ENCODE measurements around the gene BAG5.
A peak's percentile ranks its signal among the peaks of the same experiment; 100 is the strongest.
"Not testable (repeated sequence)": the region's sequence is repeated elsewhere in the genome, so short reads cannot be mapped to it uniquely, and the experiment has no call there.

BAG5 gene, protein sequence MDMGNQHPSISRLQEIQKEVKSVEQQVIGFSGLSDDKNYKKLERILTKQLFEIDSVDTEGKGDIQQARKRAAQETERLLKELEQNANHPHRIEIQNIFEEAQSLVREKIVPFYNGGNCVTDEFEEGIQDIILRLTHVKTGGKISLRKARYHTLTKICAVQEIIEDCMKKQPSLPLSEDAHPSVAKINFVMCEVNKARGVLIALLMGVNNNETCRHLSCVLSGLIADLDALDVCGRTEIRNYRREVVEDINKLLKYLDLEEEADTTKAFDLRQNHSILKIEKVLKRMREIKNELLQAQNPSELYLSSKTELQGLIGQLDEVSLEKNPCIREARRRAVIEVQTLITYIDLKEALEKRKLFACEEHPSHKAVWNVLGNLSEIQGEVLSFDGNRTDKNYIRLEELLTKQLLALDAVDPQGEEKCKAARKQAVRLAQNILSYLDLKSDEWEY

DNA sequence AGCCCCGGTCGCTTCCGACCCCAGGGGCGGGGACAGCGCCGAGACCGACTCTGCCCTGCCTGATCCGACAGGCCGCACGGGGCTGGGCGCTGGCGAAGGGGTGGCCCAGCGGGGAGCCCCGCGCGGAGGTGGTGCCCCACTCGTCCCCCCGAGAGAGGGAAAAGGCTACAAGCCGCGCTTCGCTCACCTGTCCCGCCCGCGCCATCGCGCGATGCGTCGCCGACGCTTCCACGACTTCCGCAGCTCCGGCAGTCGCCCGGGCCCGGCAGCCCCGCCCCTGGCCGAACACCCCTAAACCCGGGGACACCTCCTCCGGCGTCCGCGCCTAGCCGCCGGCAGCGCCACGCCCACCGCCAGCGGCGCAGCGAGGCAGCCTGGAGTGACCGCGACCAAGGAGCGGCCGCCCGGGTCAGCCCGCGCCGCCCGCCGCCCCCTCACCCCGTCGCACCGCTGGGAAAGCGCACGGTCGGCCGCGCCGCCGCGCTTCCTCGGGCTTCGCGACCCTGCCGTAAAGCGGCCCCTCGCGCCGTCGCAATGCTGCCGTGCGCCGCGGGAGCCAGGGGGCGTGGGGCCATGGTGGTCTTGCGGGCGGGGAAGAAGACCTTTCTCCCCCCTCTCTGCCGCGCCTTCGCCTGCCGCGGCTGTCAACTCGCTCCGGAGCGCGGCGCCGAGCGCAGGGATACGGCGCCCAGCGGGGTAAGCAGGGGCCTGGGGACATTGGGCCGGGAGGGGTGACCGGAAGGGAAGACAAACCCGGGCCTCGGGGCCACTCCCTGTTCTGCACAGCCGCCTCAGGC is at the start of gene BAG5, which contains the start of gene COA8:
Gene BAG5, minus strand, starts transcription at position 229 of the 797 bp plus-strand sequence. CDS start 1,493 bp downstream, outside the sequence.
Gene COA8, plus strand, starts transcription at position 532 of the 797 bp plus-strand sequence. Its CDS starts 42 bp downstream, at position 574.
- peak; percentile 36 for DNase-seq (ENCODE audit: low read depth, low spot score)

DNA sequence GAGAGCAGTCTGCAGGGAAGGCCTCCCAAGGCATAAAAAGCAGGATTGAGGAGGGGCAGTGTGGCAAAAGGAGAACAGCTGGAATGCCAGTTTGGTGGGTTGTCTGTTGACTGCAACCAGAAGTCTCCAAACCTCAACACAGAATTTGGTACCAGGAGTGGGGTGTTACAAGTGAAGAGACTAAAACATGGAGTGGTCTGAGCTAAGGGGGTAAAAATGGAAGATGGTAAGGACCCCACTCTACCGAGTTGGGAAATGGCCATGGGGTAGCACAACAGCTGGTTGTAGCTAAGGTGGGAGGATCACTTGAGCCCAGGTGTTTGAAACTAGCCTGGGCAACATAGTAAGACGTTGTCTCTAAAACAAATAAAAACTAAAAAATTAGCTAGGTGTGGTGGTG is 48.8 kb upstream of the BAG5 start:
- DNase-seq (ENCODE audit: low read depth, low spot score): no peak

DNA sequence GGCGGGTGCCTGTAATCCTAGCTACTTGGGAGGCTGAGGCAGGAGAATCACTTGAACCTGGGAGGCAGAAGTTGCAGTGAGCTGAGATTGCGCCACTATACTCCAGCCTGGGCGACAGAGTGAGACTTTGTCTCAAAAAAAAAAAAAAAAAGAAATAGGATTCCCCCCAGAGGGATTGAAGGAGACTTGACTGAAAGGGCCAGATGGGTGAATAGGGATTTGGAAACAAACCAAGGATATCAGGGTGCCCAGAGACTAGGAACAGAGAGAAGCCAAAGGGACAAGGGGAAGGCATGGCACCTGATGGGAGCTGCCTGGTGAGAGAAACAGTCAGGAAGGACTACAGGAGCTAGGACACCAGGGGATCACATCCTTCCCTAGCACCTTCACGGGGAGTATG is 46.6 kb upstream of the BAG5 start:
- not testable (repeated sequence) for DNase-seq (ENCODE audit: low read depth, low spot score)

DNA sequence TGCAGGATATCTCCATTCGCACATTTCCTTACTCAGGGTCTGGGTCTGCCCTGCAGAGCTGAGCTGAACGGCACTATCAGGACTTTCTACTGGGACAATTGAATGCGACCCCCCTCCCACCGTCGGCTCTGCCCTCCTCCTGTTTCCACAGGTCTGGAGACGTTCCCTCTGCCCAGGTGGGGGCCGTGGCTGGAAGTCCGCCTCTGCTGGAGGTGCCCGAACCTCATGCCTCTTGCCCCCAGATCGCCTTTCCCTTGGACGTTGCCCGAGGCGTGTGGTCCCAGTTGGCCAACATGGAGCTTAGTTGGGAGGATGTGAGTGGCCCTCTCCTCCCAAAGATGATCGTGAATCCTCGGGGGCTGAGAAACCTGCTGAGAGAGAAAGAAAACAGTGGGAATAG is 45.4 kb upstream of the BAG5 start:
- no peak for DNase-seq (ENCODE audit: low read depth, low spot score)

DNA sequence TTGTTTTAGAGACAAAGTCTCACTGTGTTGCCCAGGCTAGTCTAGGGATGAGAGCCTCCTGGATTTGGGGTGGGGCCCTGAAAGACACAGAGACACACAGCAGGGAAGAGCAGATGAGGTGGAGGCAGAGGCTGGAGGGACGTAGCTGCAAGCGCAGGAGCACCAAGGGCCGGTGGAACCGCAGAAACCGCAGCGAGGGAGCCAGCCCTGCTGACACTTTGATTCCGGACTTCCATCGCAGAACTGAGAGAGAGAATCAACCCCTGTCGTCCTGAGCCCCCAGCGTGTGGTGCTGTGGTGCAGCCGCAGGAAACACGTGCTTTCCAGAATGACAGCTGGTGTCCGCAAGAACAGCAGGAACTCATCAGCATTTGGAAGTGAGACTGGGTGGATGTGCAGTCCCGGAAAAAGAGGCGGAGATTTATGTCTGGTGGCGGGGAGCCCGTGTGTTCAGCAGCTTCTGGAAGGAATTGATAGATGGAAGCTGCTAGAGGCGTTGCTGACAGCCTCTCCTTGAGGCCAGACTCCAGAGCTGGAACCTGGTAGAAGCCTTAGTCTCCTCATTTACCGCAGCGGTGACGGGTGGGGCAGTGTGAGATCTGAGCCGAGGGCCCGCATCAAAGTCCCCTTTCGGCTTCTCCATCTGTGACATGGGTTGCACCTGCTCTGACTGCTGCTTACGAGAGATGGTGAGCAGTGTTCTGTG is 44.7 kb upstream of the BAG5 start:
- peak; percentile 76 for DNase-seq (ENCODE audit: low read depth, low spot score)

DNA sequence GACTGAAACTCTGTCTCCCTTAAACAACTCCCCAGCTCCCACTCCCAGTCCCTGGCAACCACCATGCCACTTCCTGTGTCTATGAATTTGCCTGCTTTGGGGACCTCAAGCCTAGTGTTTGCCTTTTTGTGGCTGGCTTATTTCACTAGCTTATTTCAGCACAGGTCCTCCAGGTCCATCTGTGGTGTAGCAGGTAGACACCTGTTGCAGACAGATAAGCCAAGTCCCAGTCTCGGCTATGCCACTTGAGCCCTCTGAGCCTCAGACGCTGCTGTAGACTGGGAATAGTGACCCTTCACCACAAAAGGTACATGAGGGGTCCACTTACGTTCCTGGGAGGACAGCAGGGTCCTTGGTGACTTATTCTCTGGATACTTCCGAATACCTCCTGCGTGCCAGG is 42.2 kb upstream of the BAG5 start:
- DNase-seq (ENCODE audit: low read depth, low spot score): no peak

DNA sequence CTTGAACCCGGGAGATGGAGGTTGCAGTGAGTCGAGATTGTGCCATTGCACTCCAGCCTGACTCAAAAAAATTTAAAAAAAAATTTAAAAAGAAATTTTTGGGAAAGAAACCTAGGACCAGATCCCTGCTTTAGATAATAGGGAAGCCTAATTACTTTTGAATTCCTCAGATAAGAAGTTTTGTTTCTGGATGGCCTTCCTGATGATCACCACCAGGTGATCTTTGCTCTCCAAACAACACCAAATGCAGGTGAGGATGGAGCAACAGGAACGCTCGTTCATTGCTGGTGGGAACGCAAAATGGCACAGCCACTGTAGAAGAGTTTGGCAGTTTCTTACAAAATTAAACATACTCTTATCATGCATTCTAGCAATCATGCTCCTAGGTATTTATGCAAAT is 38.0 kb upstream of the BAG5 start:
- no peak for DNase-seq (ENCODE audit: low read depth, low spot score)

DNA sequence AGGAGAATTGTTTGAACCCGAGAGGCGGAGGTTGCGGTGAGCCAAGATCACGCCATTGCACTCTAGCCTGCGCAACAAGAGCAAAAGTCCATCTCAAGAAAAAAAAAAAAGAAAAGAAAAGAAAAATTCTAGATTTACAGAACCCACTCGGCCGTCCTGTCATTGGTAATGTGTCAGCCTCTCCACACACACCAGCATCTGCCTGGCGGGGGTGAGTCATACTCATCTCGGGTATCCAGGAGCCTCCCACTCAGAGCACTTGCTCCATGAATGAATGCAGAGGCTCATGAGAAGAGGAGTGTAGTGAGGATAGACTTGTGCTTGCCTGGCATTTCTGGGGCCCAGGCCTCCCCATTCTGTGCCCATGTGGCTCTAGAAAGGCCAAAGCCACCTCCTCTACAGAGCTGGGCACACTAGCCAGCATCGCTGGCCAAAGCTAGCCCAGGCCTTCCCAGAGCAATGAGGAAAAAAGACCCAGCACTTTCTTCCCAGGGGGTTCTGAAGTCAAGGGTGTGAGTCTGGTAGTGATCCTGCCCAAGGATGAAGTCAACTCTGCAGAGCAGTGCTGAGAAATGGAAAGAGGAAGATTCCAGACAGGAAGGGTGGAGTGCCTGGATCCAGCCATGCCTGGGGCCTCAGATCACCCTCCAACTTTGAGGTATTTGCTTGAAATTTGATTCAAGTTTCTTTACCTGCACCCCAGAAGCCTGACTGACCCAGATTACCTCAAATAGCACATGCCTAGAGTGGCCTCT is 35.3 kb upstream of the BAG5 start:
- peak; percentile 21 for DNase-seq (ENCODE audit: low read depth, low spot score)

DNA sequence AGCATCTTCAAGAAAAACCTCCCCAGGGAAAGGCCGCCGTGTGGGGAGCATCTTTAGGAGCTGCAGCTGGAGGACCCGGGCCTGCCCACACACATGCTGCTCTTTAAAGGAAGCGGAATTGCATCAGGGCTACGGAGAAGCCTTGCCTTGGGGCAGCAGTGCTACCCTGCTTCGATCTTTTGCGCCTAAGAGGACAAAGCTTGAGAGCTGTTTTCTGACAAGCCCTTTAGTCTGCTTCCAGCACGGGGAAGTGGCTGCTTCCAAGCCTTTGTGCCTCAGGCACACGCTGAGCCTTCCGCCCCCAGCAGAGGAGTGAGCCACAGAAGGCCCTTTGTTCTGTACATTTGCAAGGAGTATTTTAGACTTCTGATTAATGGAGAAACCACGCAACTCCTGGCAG is 31.8 kb upstream of the BAG5 start:
- no peak for DNase-seq (ENCODE audit: low read depth, low spot score)

DNA sequence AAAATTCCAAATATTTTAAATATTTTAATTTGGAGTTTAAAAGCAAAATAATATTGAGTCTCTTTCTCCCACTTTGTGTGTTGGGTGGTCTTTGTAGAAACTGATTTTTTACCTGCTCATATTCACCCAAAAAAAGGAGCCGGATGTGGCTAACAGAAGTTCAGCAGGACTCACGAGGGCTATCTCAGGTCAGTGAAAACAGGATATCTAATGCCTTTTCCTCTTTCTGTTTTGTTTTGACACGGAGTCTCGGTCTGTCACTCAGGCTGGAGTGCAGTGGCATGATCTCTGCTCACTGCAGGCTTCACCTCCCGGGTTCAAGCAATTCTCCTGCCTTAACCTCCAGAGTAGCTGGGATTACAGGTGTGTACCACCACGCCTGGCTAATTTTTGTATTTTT is 31.1 kb upstream of the BAG5 start:
- DNase-seq (ENCODE audit: low read depth, low spot score): no peak

DNA sequence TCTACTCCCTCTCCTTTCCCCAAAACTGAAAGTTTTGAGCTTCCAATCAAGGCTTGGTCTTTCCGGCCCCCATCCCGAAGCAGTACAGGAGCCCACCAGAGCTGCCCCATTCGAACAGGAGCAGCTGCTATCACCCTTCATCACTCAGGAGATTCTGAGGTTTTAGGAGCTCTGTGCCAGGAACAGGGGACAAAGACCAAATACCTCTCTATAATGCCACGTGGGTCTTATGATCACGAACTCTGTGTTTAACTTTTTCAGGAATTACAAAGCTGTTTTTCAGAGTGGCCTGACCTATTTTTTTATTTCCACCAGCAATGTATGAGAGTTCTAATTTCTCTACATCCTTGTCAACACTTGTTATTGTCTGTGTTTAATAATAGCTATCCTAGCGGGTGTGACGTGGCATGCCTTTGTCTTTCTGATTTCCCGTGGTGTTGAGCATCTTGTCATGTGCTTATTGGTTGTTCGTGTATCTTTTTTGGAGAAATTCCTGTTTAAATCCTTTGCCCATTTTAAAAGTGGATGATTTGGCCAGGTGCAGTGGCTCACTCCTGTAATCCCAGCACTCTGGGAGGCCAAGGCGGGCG is 22.0 kb upstream of the BAG5 start:
- no peak for DNase-seq (ENCODE audit: low read depth, low spot score)

DNA sequence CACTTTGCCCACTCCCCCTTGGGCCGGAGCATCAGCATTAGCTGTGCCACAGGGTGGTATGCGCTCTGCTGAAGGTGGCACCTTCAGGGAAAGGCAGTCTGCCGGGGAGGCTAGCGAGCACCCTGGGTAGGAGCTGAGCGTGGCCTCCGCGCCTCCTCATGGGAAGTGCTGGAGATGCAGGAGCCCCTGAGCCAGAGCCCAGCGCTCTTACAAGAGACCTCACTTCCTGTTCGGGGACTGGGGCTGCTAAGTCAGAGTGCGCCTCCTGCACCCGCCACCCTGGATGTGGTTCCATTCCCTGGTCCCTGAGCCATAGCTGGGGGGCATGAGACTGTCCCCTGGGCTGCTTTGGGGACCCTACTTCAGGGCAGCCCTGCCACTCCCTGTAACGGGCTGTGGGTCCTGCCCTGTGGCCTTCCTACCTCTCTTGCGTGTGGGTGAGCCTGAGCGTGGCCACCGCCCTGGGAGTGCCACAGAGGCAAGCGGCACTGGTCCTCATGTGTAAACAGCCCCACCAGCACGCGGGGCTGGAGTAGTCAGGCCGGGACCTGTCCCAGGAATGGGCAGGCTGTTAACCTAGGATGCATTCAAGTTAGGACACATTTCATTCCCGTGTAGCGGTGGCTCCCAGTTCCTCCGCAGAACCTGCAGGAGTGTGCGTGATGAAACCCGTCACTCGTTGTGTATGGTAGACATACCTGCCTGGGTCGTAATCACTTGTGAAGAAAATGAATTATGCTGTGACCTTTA is 19.7 kb upstream of the BAG5 start:
- DNase-seq (ENCODE audit: low read depth, low spot score): no peak

DNA sequence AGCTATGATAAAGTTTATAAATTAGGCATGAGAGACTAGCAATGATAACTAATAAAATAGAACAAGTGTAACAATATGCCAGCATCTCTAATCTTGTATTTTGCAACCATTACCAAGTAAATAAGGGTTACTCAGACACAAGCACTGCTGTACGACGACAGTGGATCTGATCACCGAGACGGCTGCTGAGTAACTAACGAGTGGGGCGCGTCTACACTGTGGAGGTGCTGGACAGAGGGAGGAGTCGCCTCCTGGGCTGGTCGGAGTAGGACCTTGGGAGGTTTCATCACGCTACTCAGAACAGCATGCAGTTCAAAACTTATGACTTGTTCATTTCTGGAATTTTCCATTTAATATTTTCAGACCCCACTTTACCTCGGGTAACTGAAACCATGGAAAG is 18.7 kb upstream of the BAG5 start:
- DNase-seq (ENCODE audit: low read depth, low spot score): no peak

DNA sequence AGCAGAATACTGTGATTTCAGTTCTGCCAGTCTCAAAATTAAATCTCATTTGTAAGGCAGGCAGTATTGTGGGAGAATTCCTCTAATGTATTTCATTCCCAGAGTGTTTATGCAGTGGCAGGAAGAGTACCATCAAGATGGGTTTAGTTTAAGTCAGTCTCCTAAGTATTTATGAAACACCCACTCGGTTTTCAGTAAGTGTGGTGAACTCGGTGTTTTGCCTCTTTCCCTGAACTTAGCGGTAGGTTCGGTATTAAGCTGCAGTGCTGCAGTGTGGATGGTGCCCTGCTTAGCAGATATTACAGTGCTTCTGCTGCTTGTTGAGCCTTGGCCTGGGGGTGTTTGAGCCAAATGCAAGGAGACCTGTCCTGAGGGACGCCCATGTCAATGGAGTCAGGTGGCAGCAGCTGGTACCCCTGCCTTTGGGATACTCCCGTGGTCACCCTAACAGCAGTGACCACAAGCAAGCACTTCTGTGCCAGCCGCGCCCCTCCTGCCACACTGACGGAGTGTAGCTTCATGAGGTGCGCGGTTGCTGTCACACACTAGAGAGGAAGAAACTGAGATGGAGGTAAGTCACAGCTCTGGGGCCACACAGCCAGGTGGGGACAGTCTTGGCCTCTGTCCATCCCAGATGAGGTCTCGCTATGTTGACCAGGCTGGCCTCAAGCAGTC is 16.1 kb upstream of the BAG5 start:
- DNase-seq (ENCODE audit: low read depth, low spot score): no peak

DNA sequence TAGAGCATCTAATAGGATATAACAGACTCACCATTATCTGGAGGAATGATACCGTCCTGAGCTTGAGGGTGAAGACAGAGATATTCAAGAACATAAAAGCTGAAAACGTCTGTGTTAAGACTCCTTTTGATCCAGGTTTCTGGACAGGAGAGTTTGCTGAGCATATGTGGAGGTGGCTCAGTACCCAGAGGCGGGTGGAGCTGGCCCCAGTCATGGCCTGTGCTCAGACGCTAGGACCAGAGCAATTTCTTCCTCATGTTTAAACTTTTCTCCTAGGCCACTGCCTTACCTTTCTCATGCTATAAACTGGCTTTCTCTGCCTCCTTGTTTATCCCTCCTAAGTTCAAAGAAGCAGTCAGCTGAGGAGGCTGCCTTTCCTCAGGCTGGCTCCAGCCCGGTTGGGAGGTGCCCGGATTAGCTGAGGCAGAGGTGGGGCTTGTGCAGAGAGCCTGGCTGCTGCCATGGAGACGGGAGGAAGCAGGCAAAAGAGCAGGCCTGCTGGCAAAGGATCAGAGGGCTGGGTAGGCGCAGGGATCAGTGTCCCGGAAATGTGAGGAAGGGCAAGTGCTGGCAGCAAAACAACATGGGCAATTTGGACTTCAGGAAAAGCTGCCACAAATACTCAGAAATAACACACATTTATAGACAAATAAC is 14.0 kb upstream of the BAG5 start:
- peak; percentile 48 for DNase-seq (ENCODE audit: low read depth, low spot score)

DNA sequence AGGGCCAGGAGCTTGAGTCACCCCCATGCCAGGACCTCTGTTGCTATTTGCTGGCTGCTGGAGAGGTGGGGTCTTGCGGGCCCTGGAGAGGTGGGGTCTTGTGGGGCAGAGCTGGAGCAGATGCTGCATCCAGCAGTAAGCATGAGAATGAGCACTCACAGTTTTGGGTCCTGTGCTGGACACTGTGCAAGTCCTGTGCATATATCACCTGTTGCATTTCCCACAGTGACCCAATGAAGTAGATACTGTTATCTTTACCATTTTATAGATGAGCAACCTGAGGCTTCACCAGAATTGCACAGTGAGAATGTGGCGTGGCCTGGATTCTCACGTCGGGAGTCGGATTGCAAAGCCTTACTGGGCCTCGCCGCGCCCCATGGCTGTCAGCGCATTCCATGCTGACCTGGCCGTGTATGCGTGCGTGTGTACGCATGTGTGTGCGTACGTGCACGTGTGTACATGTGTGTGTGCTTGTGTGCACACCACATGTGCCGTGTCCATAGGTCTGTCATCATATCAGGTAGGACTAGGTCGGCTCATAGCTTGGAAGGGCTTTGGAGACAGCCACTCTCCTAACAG is 12.3 kb upstream of the BAG5 start:
- DNase-seq (ENCODE audit: low read depth, low spot score): no peak

DNA sequence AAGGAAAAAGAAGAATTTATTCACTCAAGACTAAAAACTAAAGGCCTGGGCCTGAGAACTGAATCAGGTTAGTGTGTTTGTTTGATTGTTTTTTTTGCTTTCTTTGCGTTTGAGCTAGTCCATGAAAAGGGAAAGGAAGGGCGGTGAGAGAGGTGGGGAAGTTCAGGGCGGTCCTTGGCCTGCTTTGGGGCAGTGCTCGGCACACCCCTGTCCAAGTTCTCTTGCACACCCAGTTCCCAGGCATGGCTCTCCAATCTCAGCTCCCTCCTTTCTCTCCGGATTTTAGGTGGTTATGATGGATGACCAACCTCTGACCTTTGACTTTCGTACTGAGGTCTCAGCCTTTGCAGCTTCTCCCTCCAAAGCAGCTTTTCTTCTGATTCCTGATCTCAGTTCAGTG is 11.6 kb upstream of the BAG5 start:
- no peak for DNase-seq (ENCODE audit: low read depth, low spot score)

DNA sequence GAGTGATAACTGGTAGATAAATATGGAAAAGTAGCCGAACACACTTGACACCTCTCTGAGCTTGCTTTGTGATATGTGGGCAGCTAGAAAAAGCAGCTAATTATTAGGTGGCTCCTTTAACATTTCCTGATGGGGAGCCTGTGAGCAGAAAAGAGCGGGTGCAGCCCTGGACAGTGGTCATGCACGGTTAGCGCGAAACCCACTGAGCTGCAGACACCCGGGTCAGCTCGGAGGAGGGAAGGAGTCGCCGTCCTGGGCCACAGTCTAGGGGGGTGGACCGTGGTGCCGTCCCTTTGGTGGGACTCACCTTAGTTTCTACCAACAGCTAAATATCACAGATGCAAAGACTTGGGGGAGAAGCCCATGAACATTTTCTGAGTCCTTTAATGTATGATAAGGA is 7.0 kb upstream of the BAG5 start:
- DNase-seq (ENCODE audit: low read depth, low spot score): no peak

DNA sequence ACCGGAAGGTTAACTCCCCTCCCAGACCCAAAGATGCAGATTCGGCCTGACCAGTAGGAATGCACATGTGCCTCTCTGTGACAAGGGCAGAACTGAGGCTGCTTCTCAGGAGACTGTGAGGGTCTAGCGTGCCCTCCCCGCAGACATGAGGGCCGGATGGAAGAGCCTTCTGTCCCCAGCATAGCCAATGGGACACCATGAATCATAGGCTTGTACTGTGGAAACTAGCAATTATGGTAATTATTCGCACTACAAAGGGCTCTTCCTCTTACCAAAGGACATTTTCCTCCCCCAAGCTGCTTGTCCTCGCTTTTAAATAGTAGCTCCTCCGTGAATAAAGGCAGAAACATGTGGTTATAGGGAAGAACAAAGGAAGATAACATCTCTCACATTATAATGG is 6.5 kb upstream of the BAG5 start:
- no peak for DNase-seq (ENCODE audit: low read depth, low spot score)

Data from brain pericyte (primary cell).